HepG2 (cell line): ENCODE data around the gene CHST13. TPM values are rescaled to one million over a fixed set of nuclear protein-coding genes. Genes with fewer than 3 reads are reported as not detected.

Experiments
- BCL6 ChIP-seq: IDR thresholded peaks from 2 replicates; pipeline ENCODE4 v1.6.1; 2016; ENCODE audit warnings: missing genetic modification reagents, missing compliant biosample characterization
- EZH2 ChIP-seq: conservative IDR thresholded peaks from 2 replicates; pipeline ENCODE4 v1.6.1; 2012; ENCODE audit warnings: mild to moderate bottlenecking, low read depth, low read length, moderate library complexity
- GMEB1 ChIP-seq: sonication (generic); formaldehyde crosslinking; IDR thresholded peaks from 2 replicates; pipeline ENCODE4 v1.5.1; 2020; ENCODE audit warnings: missing genetic modification reagents, mild to moderate bottlenecking, borderline replicate concordance
- HNF4G ChIP-seq, 2 experiments: sonication (generic) in 1 of 2; formaldehyde crosslinking in 1 of 2; IDR thresholded peaks; 2 replicates each; pipeline versions ENCODE4 v1.4.0 to v1.6.1; 2011 to 2020; ENCODE audit warnings: borderline replicate concordance in 2 of 2, low read depth in 2 of 2, mild to moderate bottlenecking in 2 of 2, low read length in 1 of 2, missing genetic modification reagents in 1 of 2, moderate library complexity in 1 of 2
- JDP2 ChIP-seq: sonication (generic); formaldehyde crosslinking; IDR thresholded peaks from 2 replicates; pipeline ENCODE4 v1.8.1; 2022; ENCODE audit warnings: missing genetic modification reagents, borderline replicate concordance
- KLF16 ChIP-seq, 2 experiments: sonication (generic) in 1 of 2; formaldehyde crosslinking in 1 of 2; IDR thresholded peaks; 2 replicates each; pipeline versions ENCODE4 v1.6.1 to v1.8.0; 2016 to 2023; ENCODE audit warnings: missing genetic modification reagents in 2 of 2, missing compliant biosample characterization in 1 of 2
- MYC ChIP-seq: sonication (generic); formaldehyde crosslinking; IDR thresholded peaks from 2 replicates; pipeline ENCODE4 v1.9.0; 2021; ENCODE audit warnings: missing genetic modification reagents, borderline replicate concordance
- RARG ChIP-seq: sonication (generic); formaldehyde crosslinking; IDR thresholded peaks from 2 replicates; pipeline ENCODE4 v1.4.0; 2020; ENCODE audit warnings: low read depth, mild to moderate bottlenecking, missing genetic modification reagents
- SALL1 ChIP-seq: sonication (generic); formaldehyde crosslinking; IDR thresholded peaks from 2 replicates; pipeline ENCODE4 v1.8.0; 2022; ENCODE audit warnings: mild to moderate bottlenecking, missing genetic modification reagents
- SNAPC4 ChIP-seq: sonication (generic); formaldehyde crosslinking; IDR thresholded peaks from 2 replicates; pipeline ENCODE4 v1.4.0; 2020; ENCODE audit warnings: mild to moderate bottlenecking, missing genetic modification reagents
- TARDBP ChIP-seq: sonication (generic); formaldehyde crosslinking; IDR thresholded peaks from 2 replicates; pipeline ENCODE4 v1.8.0; 2022; ENCODE audit warnings: mild to moderate bottlenecking, missing genetic modification reagents
- TEAD3 ChIP-seq: optimal IDR thresholded peaks from 2 replicates; pipeline ENCODE3; 2016; ENCODE audit warnings: borderline replicate concordance
- ZBTB7B ChIP-seq: sonication (generic); formaldehyde crosslinking; IDR thresholded peaks from 2 replicates; pipeline ENCODE4 v1.4.0; 2020; ENCODE audit warnings: missing genetic modification reagents
- ZNF280D ChIP-seq: sonication (generic); formaldehyde crosslinking; IDR thresholded peaks from 2 replicates; pipeline ENCODE4 v1.5.1; 2020; ENCODE audit warnings: mild to moderate bottlenecking, missing genetic modification reagents
- ZNF3 ChIP-seq: IDR thresholded peaks from 2 replicates; pipeline ENCODE4 v1.7.0; 2017; ENCODE audit warnings: inconsistent platforms
- ZNF75D ChIP-seq: sonication (generic); formaldehyde crosslinking; IDR thresholded peaks from 2 replicates; pipeline ENCODE4 v1.8.1; 2023; ENCODE audit warnings: missing genetic modification reagents, mild to moderate bottlenecking, borderline replicate concordance
- polyA plus RNA-seq, 8 experiments: library from polyadenylated mRNA; depleted of rRNA in 3 of 8; stranded (reverse) in 7 of 8; unstranded in 1 of 8; fragments of >200 nt; fragmentation: Illumina TruSeq in 4 of 8; extraction: Trizol in 4 of 8; gene quantifications; 2 replicates each; pipeline versions ENCODE4 v1.2.1 to v1.2.3, GENCODE V29; 2011 to 2016; ENCODE audit warnings: low read depth in 4 of 8, missing spikeins in 1 of 8, mixed read lengths in 1 of 8; ENCODE audit not compliant: insufficient read depth in 1 of 8
- total RNA-seq, 5 experiments: library from RNA; depleted of rRNA; stranded (reverse); fragments of >200 nt; fragmentation: Illumina TruSeq; extraction: Trizol; gene quantifications; 2 replicates each; pipeline ENCODE4 v1.2.3, GENCODE V29; 2016; ENCODE audit warnings: low read depth in 1 of 5

Gene CHST13
- total and polyA plus RNA-seq, 2 of the 13 experiments (the other 11 are each of a cell fraction or from before 2014, with no cell fraction given), result 32.0 to 43.1 TPM

GRCh38 chr3:126517291-126517951 is 6.5 kb upstream of the CHST13 start, which contains the start of gene UROC1 (continued):
- TF ChIP-seq SNAPC4 (no peak), MYC (CRISPR knock-in tag) (peak; percentile 66; the same call in 1 of the 2 replicates), EZH2 (no peak), SALL1 (CRISPR knock-in tag) (peak; percentile 50; the same call in 1 of the 2 replicates), TARDBP (CRISPR knock-in tag) (peak; percentile 55; the same call in 1 of the 2 replicates), BCL6 (CRISPR knock-in tag) (no peak), KLF16 (CRISPR knock-in tag; IDR thresholded peaks at IDR 0.05) (peak in 1 of 2 experiments; percentile 40; a peak in 1 of 4 replicates), ZNF280D (CRISPR knock-in tag) (no peak), RARG (CRISPR knock-in tag) (no peak), GMEB1 (CRISPR knock-in tag) (peak; percentile 21; the same call in 1 of the 2 replicates), HNF4G (IDR thresholded peaks at IDR 0.05; ENCODE audit: borderline replicate concordance, low read depth, low read length) (peak; percentile 59; the same call in 1 of the 2 replicates), HNF4G (CRISPR knock-in tag; IDR thresholded peaks at IDR 0.05; ENCODE audit: borderline replicate concordance, low read depth) (peak; percentile 44), JDP2 (no peak), ZNF75D (CRISPR knock-in tag) (no peak), TEAD3 (CRISPR knock-in tag) (peak; percentile 39), ZBTB7B (CRISPR knock-in tag) (peak; percentile 99), ZNF3 (CRISPR knock-in tag) (no peak)
